NCI-H2081 (cell line): Measurements from ENCODE around the gene ACOT12.
"Not testable (repeated sequence)": the region's sequence is repeated elsewhere in the genome, so short reads cannot be mapped to it uniquely, and the experiment has no call there.

Experiments used
- DNase-seq, 2 experiments: peaks; one replicate each; lab custom pipeline; 2025; lab: John Stamatoyannopoulos, UW

Gene ACOT12

GRCh38 chr5:81337803-81338202 is 56.1 kb downstream of the ACOT12 start:
- DNase-seq, result no peak

DNA sequence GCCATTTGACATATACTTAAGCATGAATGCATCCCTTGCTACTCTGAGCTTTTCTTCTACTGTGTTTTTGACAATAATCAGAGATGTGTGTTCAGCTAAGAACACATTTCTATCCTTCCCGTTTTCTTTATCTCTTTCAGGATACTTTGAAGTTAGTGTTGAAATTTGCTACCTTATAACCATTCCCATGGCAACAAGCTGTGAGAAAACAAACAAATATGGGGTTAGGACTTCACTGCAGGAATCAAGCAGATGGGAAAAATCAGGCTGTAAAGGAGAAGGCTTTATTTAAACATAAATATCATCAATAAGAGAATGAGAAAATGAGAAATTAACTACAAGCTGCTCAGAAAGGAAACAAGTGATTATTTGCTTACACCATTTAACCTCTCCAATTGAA is 57.4 kb downstream of the ACOT12 start:
- no peak for DNase-seq

DNA sequence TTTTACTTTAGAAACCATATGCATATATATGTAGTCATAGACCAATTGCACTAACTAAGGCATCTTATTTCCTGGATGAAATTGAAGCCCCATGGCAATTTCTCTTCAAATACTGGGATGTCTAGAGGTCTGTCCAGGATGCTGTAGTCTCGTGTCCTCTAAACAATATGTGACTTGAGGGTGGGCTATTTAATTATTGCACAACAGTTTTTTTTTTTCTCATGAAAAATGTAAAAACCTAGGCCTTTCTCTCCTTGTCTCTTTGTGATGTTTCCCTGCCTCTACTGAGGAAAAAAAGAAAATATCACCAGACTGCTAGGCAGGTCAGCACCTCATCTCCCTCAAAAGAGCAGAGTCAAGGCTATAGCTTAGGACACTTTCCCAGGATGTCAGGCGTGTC is 58.0 kb downstream of the ACOT12 start:
- DNase-seq, result no peak

GRCh38 chr5:81334304-81335061 is 59.5 kb downstream of the ACOT12 start:
- no peak for DNase-seq

GRCh38 chr5:81326554-81326953 is 67.4 kb downstream of the ACOT12 start:
- no peak for DNase-seq

GRCh38 chr5:81317536-81317935 is 76.4 kb downstream of the ACOT12 start:
- DNase-seq, result no peak

DNA sequence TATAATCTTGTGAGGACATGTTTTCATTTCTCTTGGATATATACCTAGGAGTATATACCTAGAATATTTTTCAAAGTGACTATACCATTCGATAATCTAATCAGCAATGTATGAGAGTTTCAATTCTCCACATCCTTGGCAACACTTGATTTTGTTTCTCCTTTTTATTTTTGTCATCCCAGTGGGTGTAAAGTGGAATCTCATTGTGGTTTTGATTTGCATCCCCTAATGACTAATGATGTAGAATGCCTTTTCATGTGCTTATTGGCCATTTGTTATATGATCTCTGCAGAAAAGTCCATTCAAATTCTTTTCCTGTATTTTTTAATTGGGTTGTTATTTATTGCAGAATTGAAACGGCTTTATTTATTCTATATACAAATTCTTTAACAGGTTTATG is 77.4 kb downstream of the ACOT12 start:
- DNase-seq, result no peak

DNA sequence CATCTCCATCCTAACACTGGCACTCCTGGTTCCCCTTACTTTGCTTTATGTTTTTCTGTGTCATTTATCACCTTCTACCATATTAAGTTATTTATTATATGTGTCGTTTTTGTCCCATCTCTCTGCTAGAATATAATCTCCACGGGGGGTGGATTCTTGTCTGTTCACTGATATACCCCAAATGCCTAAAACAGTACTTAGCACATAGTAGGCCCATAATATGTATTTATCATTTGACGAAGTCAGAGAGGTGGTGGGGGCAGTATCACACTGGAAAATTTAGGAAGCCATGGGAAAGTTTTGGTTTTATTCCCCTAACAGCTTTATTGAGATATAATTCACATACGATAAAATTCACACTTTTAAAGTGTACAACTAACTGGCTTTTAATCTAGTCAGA is 78.1 kb downstream of the ACOT12 start:
- no peak for DNase-seq

DNA sequence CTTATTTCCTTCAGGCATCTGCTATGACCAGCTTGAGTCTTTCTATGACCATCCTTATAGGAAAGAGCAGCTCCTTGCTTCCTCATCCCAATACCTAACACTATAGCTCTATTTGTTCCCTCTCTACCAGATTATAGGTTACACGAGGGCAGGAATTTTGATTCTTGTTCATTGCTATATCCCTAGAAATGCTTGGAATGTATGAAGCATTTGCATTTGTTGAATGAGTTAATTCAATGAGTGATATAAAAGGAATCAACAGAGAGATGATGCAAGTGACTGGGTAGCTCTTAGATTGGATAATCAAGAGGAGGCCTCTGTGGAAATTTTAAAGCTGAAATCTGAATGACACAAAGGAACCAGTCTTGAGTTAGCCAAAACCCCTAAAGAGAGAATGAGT is 78.6 kb downstream of the ACOT12 start:
- DNase-seq, result no peak

DNA sequence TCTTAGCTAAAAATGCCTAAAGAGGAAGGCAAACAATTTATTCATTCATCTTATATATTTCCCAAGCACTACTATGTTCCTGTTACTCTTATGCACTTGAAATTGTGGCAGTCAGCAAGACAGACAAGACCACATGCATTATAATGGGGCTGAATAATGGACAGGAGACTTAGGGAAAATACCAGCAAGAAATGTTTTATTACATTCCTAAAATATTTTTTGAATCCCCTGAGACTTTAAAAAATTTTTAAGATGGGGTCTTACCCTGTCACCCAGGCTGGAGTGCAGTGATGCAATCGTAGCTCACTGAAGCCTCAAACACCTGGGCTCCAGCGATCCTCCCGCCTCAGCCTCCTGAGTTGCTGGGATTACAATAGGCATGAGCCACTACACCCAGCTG is 79.4 kb downstream of the ACOT12 start:
- no peak for DNase-seq

DNA sequence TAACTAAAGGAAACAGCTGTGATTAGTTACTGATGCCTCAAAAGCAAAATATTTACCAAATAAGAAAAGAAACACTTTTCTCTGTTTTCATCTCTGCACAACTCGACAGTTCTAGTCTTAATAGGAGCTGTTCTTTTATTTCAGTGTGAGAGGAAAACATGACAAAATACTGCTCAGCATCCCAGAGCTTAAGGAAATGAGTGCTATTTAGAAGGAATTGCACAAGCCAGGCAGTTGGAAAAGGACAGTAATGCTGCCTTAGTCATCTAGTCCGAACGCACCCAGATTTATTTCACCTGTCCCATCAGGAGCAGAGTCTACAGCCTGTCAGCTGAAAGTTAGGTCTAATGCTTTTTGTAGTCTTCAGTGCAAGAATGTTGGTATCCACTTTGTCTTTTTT is 80.2 kb downstream of the ACOT12 start:
- DNase-seq, result no peak

GRCh38 chr5:81313278-81313677 is 80.7 kb downstream of the ACOT12 start:
- no peak for DNase-seq

GRCh38 chr5:81310402-81311063 is 83.4 kb downstream of the ACOT12 start:
- DNase-seq, result no peak

- DNase-seq, result no peak
These were observed 85.1 kb downstream of the ACOT12 start for GRCh38 chr5:81308836-81309235.

DNA sequence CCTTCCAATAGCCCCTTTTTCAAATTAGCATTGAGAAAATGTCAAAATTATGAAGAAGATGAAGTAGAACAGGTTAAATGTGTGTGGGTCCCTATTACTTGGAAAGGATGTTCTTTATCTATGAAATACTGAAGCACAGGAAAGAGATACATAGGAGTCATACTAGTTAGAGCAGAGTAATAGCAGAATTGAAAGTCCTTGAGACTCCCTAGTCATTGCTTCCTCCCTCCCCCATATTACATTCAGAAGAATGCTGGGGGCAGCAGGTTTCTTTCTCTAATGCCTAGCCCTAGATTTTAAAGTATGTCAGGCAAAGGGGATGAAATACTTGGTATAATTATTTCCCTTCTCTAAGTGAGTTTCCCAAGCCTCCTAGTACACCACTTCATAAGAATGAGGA is 88.1 kb downstream of the ACOT12 start:
- DNase-seq, result no peak

DNA sequence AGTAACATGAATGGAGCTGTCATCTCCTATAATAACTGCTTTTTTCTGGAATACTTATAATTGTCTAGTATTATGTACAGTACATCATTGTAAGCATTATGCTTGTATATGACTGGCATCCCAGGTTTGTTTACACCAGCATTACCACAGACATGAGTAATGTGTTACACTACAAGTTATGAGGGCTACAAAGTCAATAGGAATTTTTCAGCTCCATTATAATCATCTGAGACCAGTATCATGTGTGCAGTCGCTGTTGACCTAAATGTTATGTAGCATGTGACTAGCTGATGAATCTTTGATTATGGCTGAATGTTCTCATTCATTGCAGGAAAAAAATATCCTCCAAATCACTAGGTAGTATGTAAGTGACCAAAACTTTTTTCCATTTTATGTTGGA is 90.4 kb downstream of the ACOT12 start:
- DNase-seq, result no peak

DNA sequence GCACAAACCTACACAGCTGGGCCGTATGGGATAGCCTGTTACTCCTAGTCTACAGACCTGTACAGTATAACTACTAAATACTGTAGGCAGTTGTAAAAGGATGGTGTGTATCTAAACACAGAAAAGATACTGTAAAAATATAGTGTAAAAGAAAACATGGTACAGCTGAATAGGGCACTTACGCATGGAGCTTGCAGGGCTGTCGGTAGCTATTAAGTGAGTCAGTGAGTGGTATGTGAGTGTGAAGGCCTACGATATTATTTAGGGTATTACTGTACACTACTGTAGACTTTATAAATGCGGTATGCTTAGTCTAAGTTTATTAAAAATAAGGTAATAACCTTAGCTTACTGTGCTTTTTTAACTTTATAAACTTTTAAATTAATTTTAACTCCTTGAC is 91.3 kb downstream of the ACOT12 start:
- DNase-seq, result no peak

DNA sequence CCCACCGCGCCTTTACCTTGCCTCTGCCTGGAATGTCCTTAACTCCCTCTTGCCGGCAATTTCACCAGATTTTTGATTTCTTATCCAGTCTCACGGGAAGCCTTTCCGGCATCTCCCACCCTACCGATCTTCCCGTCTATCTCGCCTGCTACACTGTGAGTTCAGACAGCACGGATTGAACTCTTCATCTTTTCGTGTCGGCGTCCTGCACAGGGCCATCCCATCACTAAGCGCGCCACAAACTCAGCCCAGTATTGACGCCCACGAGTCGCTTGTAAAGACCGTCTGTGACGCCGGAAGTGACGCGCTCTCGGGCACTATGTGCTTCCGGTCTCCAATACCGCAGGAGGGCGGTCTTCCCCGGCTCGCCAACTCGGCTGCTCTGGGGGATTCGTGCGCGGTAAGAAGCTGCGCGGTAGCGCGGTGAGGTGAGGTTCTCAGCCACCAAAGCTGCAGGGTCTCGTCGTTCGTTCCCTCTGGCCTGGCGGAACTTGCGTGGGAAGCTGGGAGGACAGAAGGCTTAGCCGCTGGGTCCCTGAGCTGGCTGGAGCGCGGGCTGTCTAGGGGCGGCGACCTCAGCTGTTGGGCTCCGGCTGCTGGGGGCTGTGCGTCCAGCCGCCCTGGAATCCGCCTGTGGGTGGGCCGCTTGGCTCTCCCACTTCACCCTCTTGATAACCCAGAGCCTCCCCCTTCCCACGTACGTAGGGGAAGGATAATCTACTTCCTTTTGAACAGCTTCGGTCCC is 92.5 kb downstream of the ACOT12 start, which contains the start of gene ZCCHC9:
Gene ZCCHC9 (plus strand): TSS at position 317 of the 745 bp plus-strand sequence. CDS start 3,171 bp downstream, outside the sequence.
- DNase-seq, result peak; percentile 82 to 93

- no peak for DNase-seq
These were observed 93.0 kb downstream of the ACOT12 start for GRCh38 chr5:81300921-81301270.

DNA sequence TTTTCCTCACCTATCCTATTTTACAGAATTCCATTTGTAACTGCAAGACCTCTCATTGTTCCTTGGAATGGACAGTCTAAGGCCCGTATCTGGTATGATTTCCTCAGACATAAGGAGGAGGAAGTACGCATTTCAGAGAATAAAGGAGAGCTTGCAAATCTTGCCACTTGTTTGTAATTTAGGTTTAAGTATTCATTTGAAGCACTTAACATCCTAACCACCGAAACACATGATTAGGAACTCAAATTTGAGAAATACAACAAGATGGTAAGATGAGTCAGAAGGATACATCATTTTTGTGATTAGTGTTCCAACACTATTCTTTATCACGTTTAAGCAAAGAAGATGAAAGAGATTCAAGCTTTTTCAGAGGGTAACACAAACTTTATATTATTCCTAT is 96.4 kb downstream of the ACOT12 start:
- no peak for DNase-seq

DNA sequence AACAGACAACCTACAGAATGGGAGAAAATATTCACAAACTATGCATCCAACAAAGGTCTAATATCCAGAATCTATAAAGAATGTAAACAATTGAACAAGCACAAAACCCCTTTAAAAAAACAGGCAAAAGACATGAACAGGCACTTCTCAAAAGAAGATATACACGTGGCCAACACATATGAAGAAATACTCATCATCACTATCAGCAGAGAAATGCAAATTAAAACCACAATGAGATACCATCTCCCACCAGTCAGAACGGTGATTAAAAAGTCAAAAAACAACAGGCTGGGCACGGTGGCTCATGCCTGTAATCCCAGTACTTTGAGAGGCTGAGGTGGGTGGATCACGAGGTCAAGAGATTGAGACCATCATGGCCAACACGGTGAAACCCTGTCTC is 99.9 kb downstream of the ACOT12 start:
- DNase-seq, result not testable (repeated sequence)

- no peak for DNase-seq
These were observed 101.8 kb downstream of the ACOT12 start for GRCh38 chr5:81292130-81292529.

- DNase-seq, result no peak
These were observed 103.8 kb downstream of the ACOT12 start for GRCh38 chr5:81290146-81290545.
